ENCODE measurements around the gene GRPEL2.
A peak's percentile ranks its signal among the peaks of the same experiment; 100 is the strongest.

The GRPEL2 gene

GRCh38 chr5:149320791-149321330, 24.4 kb upstream of the GRPEL2 start:
- DNase-seq, result no peak

GRCh38 chr5:149322518-149322917, 22.8 kb upstream of the GRPEL2 start:
- DNase-seq, result no peak

GRCh38 chr5:149323210-149323609, 22.1 kb upstream of the GRPEL2 start:
- no peak for DNase-seq

GRCh38 chr5:149323621-149324205, 21.6 kb upstream of the GRPEL2 start:
- no peak for DNase-seq

- DNase-seq, result no peak
Measured at GRCh38 chr5:149324641-149325040, 20.7 kb upstream of the GRPEL2 start.

GRCh38 chr5:149325166-149325735, 20.0 kb upstream of the GRPEL2 start:
- no peak for DNase-seq

- DNase-seq, result no peak
Measured at GRCh38 chr5:149325894-149326293, 19.4 kb upstream of the GRPEL2 start.

- DNase-seq, result no peak
Measured at GRCh38 chr5:149326611-149327010, 18.7 kb upstream of the GRPEL2 start.

- no peak for DNase-seq
Measured at GRCh38 chr5:149328177-149328576, 17.1 kb upstream of the GRPEL2 start.

GRCh38 chr5:149333711-149334443, 11.4 kb upstream of the GRPEL2 start:
- no peak for DNase-seq

- DNase-seq, result no peak
Measured at GRCh38 chr5:149337736-149338135, 7.6 kb upstream of the GRPEL2 start.

- DNase-seq, result no peak
Measured at GRCh38 chr5:149338364-149338763, 6.9 kb upstream of the GRPEL2 start.

GRCh38 chr5:149340920-149341319, 4.4 kb upstream of the GRPEL2 start:
- no peak for DNase-seq

- DNase-seq, result no peak
Measured at GRCh38 chr5:149341876-149342275, 3.4 kb upstream of the GRPEL2 start.

- peak in 1 of 2 donors; percentile 35 for DNase-seq
Measured at GRCh38 chr5:149344151-149344550, 1.1 kb upstream of the GRPEL2 start.

GRCh38 chr5:149345892-149346222, 558 bp downstream of the GRPEL2 start:
- DNase-seq, result peak; percentile 26 to 28

GRCh38 chr5:149348518-149348917, 3.2 kb downstream of the GRPEL2 start:
- DNase-seq, result no peak

GRCh38 chr5:149349382-149349781, 4.1 kb downstream of the GRPEL2 start:
- DNase-seq, result no peak

- no peak for DNase-seq
Measured at GRCh38 chr5:149352169-149352568, 6.9 kb downstream of the GRPEL2 start.

- no peak for DNase-seq
Measured at GRCh38 chr5:149353911-149354310, 8.6 kb downstream of the GRPEL2 start.

- no peak for DNase-seq
Measured at GRCh38 chr5:149355688-149356087, 10.4 kb downstream of the GRPEL2 start.

GRCh38 chr5:149356391-149356790, 11.1 kb downstream of the GRPEL2 start:
- no peak for DNase-seq

- peak; percentile 94 for DNase-seq
Measured at GRCh38 chr5:149357370-149358293, 12.3 kb downstream of the GRPEL2 start, which contains the start of gene PCYOX1L. Gene PCYOX1L, plus strand, starts transcription at chr5:149358046. Its CDS starts 23 bp downstream, at chr5:149358069.

Data from inflammatory macrophage (primary cell).